GM20431 (cell line): ENCODE data around the gene MEF2C.

Source experiments
- in situ Hi-C: fragments of 300-500 bp; cut with MseI, MboI; formaldehyde crosslinking; loops from one replicate; pipeline ENCODE4 v1.15.0; 2020; ENCODE audit warnings: low sequenced_read_pairs; ENCODE audit not compliant: unreplicated experiment

Gene MEF2C

GRCh38 chr5:88682881-88683361 lies 200.1 kb downstream of the MEF2C start:
- in situ Hi-C loops, result loop anchor here (10.0 to 25.0 kb wide), 2 partner anchors 421 to 538 kb away; partner anchors contain the start of gene TMEM161B

- in situ Hi-C loops, result loop anchor here (10.0 to 25.0 kb wide), 2 partner anchors 420 to 537 kb away; partner anchors contain the start of gene TMEM161B
These were observed 200.9 kb downstream of the MEF2C start for GRCh38 chr5:88682131-88682530.

- in situ Hi-C loops, result loop anchor here (10.0 to 25.0 kb wide), 2 partner anchors 419 to 537 kb away; partner anchors contain the start of gene TMEM161B
These were observed 201.7 kb downstream of the MEF2C start for GRCh38 chr5:88681211-88681803.

- in situ Hi-C loops, result loop anchor here (10.0 to 25.0 kb wide), 2 partner anchors 418 to 536 kb away; partner anchors contain the start of gene TMEM161B
These were observed 202.5 kb downstream of the MEF2C start for GRCh38 chr5:88680253-88681132.

GRCh38 chr5:88679638-88680037 lies 203.3 kb downstream of the MEF2C start:
- in situ Hi-C loops, result loop anchor here (10.0 to 25.0 kb wide), 2 partner anchors 417 to 535 kb away; partner anchors contain the start of gene TMEM161B

GRCh38 chr5:88678770-88679381 lies 204.1 kb downstream of the MEF2C start:
- in situ Hi-C loops, result loop anchor here (25.0 kb wide), 1 partner anchor 417 kb away; the partner anchor contains the start of gene TMEM161B

- in situ Hi-C loops, result loop anchor here (25.0 kb wide), 1 partner anchor 416 kb away; the partner anchor contains the start of gene TMEM161B
These were observed 204.8 kb downstream of the MEF2C start for GRCh38 chr5:88677943-88678769.

GRCh38 chr5:88677376-88677895 lies 205.5 kb downstream of the MEF2C start:
- in situ Hi-C loops, result loop anchor here (25.0 kb wide), 1 partner anchor 415 kb away; the partner anchor contains the start of gene TMEM161B

- in situ Hi-C loops, result loop anchor here (25.0 kb wide), 1 partner anchor 415 kb away; the partner anchor contains the start of gene TMEM161B
These were observed 206.2 kb downstream of the MEF2C start for GRCh38 chr5:88676637-88677375.

GRCh38 chr5:88675708-88676636 lies 207.0 kb downstream of the MEF2C start:
- in situ Hi-C loops, result loop anchor here (25.0 kb wide), 1 partner anchor 414 kb away; the partner anchor contains the start of gene TMEM161B

- in situ Hi-C loops, result loop anchor here (25.0 kb wide), 1 partner anchor 413 kb away; the partner anchor contains the start of gene TMEM161B
These were observed 207.7 kb downstream of the MEF2C start for GRCh38 chr5:88675168-88675707.

GRCh38 chr5:88674356-88675167 lies 208.4 kb downstream of the MEF2C start:
- in situ Hi-C loops, result loop anchor here (25.0 kb wide), 1 partner anchor 412 kb away; the partner anchor contains the start of gene TMEM161B

- in situ Hi-C loops, result no loop called here
These were observed 209.5 kb downstream of the MEF2C start for GRCh38 chr5:88673253-88674105.

GRCh38 chr5:88672644-88673252 lies 210.2 kb downstream of the MEF2C start:
- in situ Hi-C loops, result no loop called here
